Choroid plexus epithelial cell (primary cell): ENCODE measurements around the gene IL12RB1.

Experiments
- DNase-seq: peaks from one replicate; pipeline ENCODE4 v3.0.0-alpha.2; 2010; ENCODE audit warnings: low read depth
- H3K4me3 ChIP-seq: 2 replicates; pipeline ENCODE4 v1.5.1; 2011; ENCODE audit warnings: low read depth, mild to moderate bottlenecking, control low read depth, low read length, moderate library complexity
- CTCF ChIP-seq: conservative IDR thresholded peaks from 2 replicates; pipeline ENCODE4 v1.5.1; 2011; ENCODE audit warnings: low read depth, mild to moderate bottlenecking, control low read depth, inconsistent platforms, low read length, moderate library complexity

IL12RB1 gene

GRCh38 chr19:18070181-18070580, 16.6 kb downstream of the IL12RB1 start:
- H3K4me3 ChIP-seq: no peak overlapping the region

GRCh38 chr19:18069383-18069782, 17.4 kb downstream of the IL12RB1 start:
- no peak for DNase-seq
- no peak for TF ChIP-seq CTCF
- no peak overlapping the region for H3K4me3 ChIP-seq

More at GRCh38 chr19:18070181-18070580, 16.6 kb downstream of the IL12RB1 start:
- no peak for DNase-seq
- TF ChIP-seq CTCF: no peak

- TF ChIP-seq CTCF: no peak
- DNase-seq: no peak
- no peak overlapping the region for H3K4me3 ChIP-seq
Observed at GRCh38 chr19:18068395-18068794, 18.3 kb downstream of the IL12RB1 start.

- DNase-seq: no peak
- TF ChIP-seq CTCF: no peak
- no peak overlapping the region for H3K4me3 ChIP-seq
Observed at GRCh38 chr19:18065173-18065495, 21.6 kb downstream of the IL12RB1 start.

- peak; percentile 15 for TF ChIP-seq CTCF
- no peak for DNase-seq
- H3K4me3 ChIP-seq: no peak overlapping the region
Observed at GRCh38 chr19:18063463-18063862, 23.3 kb downstream of the IL12RB1 start.

GRCh38 chr19:18062028-18062427, 24.7 kb downstream of the IL12RB1 start:
- no peak for DNase-seq
- H3K4me3 ChIP-seq: no peak overlapping the region
- no peak for TF ChIP-seq CTCF

GRCh38 chr19:18060472-18060871, 26.3 kb downstream of the IL12RB1 start:
- TF ChIP-seq CTCF: no peak
- DNase-seq: no peak
- no peak overlapping the region for H3K4me3 ChIP-seq
